Measurements from ENCODE around the gene SMOC2. TPM values are rescaled to one million over a fixed set of nuclear protein-coding genes. Genes with fewer than 3 reads are reported as not detected.

SMOC2 gene
- total RNA-seq, 2 donors from 2014 or later = 25.6 to 29.6 TPM

- H3K9ac ChIP-seq (ENCODE audit: low read depth in 2 of 2, low read length in 2 of 2) = no peak overlapping the region
- no peaks in the 10 kb centered on the region for H3K36me3 ChIP-seq
- H3K4me1 ChIP-seq = no peaks in the 10 kb centered on the region
- no peak for DNase-seq
- H3K9me3 ChIP-seq = no peaks in the 10 kb centered on the region
- no peak overlapping the region for H3K4me3 ChIP-seq
- H3K27ac ChIP-seq = no peak overlapping the region
- intact Hi-C loops (cut with DNase I) = no loop called here
- H3K27me3 ChIP-seq = no peaks in the 10 kb centered on the region
- TF ChIP-seq CTCF (IDR thresholded peaks at IDR 0.05) = no peak
These were observed 28.5 kb upstream of the SMOC2 start for GRCh38 chr6:168412456-168412855.

- Histone ChIP-seq H3K4me1 (no peaks in the 10 kb centered on the region), H3K9me3 (no peaks in the 10 kb centered on the region), H3K27me3 (no peaks in the 10 kb centered on the region), H3K4me3 (no peak overlapping the region), H3K9ac (ENCODE audit: low read depth in 2 of 2, low read length in 2 of 2) (no peak overlapping the region), H3K27ac (no peak overlapping the region), H3K36me3 (no peaks in the 10 kb centered on the region)
- TF ChIP-seq CTCF (IDR thresholded peaks at IDR 0.05) = no peak
- DNase-seq = no peak
- intact Hi-C loops (cut with DNase I) = no loop called here
These were observed 27.8 kb upstream of the SMOC2 start for GRCh38 chr6:168413018-168413720.

- no peaks in the 10 kb centered on the region for H3K4me1 ChIP-seq
- H3K27ac ChIP-seq = no peak overlapping the region
- H3K4me3 ChIP-seq = no peak overlapping the region
- H3K27me3 ChIP-seq = no peaks in the 10 kb centered on the region
- no peaks in the 10 kb centered on the region for H3K9me3 ChIP-seq
- H3K9ac ChIP-seq (ENCODE audit: low read depth in 2 of 2, low read length in 2 of 2) = no peak overlapping the region
- intact Hi-C loops (cut with DNase I) = no loop called here
- no peaks in the 10 kb centered on the region for H3K36me3 ChIP-seq
- TF ChIP-seq CTCF (IDR thresholded peaks at IDR 0.05) = no peak
- DNase-seq = no peak
These were observed 27.1 kb upstream of the SMOC2 start for GRCh38 chr6:168413856-168414255.

- Histone ChIP-seq H3K27me3 (no peaks in the 10 kb centered on the region), H3K27ac (no peak overlapping the region), H3K4me3 (no peak overlapping the region), H3K9ac (ENCODE audit: low read depth in 2 of 2, low read length in 2 of 2) (no peak overlapping the region), H3K4me1 (no peaks in the 10 kb centered on the region), H3K36me3 (no peaks in the 10 kb centered on the region), H3K9me3 (no peaks in the 10 kb centered on the region)
- TF ChIP-seq CTCF (IDR thresholded peaks at IDR 0.05) = no peak
- DNase-seq = no peak
- intact Hi-C loops (cut with DNase I) = no loop called here
These were observed 26.5 kb upstream of the SMOC2 start for GRCh38 chr6:168414336-168415097.

GRCh38 chr6:168415098-168415992, 25.6 kb upstream of the SMOC2 start:
- no peak overlapping the region for H3K9ac ChIP-seq (ENCODE audit: low read depth in 2 of 2, low read length in 2 of 2)
- TF ChIP-seq CTCF (IDR thresholded peaks at IDR 0.05) = no peak
- no peaks in the 10 kb centered on the region for H3K9me3 ChIP-seq
- H3K36me3 ChIP-seq = no peaks in the 10 kb centered on the region
- no peaks in the 10 kb centered on the region for H3K27me3 ChIP-seq
- H3K27ac ChIP-seq = no peak overlapping the region
- no peak for DNase-seq
- no peaks in the 10 kb centered on the region for H3K4me1 ChIP-seq
- intact Hi-C loops (cut with DNase I) = no loop called here
- no peak overlapping the region for H3K4me3 ChIP-seq
